Sigmoid colon (tissue), 7 donors: ENCODE measurements around the gene GAA. TPM values are rescaled to one million over a fixed set of nuclear protein-coding genes. Genes with fewer than 3 reads are reported as not detected.
"Not testable (repeated sequence)": the region's sequence is repeated elsewhere in the genome, so short reads cannot be mapped to it uniquely, and the experiment has no call there.

ENCODE experiments used
- DNase-seq: peaks from one replicate; pipeline ENCODE4 v3.0.0-alpha.2; 2019
- H3K27ac ChIP-seq, 4 donors: fragments of 200-600 bp; sonication (generic); one replicate each; pipeline ENCODE4 v1.5.1; 2016 to 2019; ENCODE audit warnings: mild to moderate bottlenecking in 1 of 4
- H3K27me3 ChIP-seq, 3 donors: fragments of 200-600 bp; sonication (generic); one replicate each; pipeline ENCODE4 v1.5.1; 2019; ENCODE audit warnings: mild to moderate bottlenecking in 1 of 3
- H3K36me3 ChIP-seq, 4 donors: fragments of 200-600 bp; sonication (generic); one replicate each; pipeline ENCODE4 v1.5.1; 2016 to 2019
- H3K4me1 ChIP-seq, 4 donors: fragments of 200-600 bp; sonication (generic); one replicate each; pipeline ENCODE4 v1.5.1; 2017 to 2019
- H3K4me3 ChIP-seq, 4 donors: fragments of 200-600 bp; sonication (generic); one replicate each; pipeline ENCODE4 v1.5.1; 2017 to 2019; ENCODE audit warnings: mild to moderate bottlenecking in 2 of 4, moderate library complexity in 1 of 4
- H3K9me3 ChIP-seq, 4 donors: fragments of 200-600 bp in 3 of 4; sonication (generic) in 3 of 4; one replicate each; pipeline versions ENCODE4 v1.5.1 to v1.6.1; 2013 to 2019
- CTCF ChIP-seq, 4 experiments: fragments of 450-650 bp in 3 of 4; fragments of 200-600 bp in 1 of 4; IDR thresholded peaks; one replicate each; pipeline ENCODE4 v1.5.1; 2016 to 2019; ENCODE audit warnings: antibody characterized with exemption in 4 of 4, mild to moderate bottlenecking in 3 of 4, moderate library complexity in 2 of 4
- EP300 ChIP-seq, 4 donors: sonication (generic); formaldehyde crosslinking; IDR thresholded peaks; one replicate each; pipeline ENCODE4 v1.6.1; 2017; ENCODE audit warnings: antibody characterized with exemption in 4 of 4
- POLR2A ChIP-seq, 2 donors: fragments of 450-650 bp; IDR thresholded peaks; one replicate each; pipeline ENCODE4 v1.6.1; 2016; ENCODE audit warnings: antibody characterized with exemption in 2 of 2, mild to moderate bottlenecking in 2 of 2, moderate library complexity in 2 of 2
- POLR2AphosphoS5 ChIP-seq, 4 donors: sonication (generic); formaldehyde crosslinking; IDR thresholded peaks; one replicate each; pipeline ENCODE4 v1.6.1; 2017; ENCODE audit warnings: antibody characterized with exemption in 4 of 4
- whole genome bisulfite sequencing, 2 donors: extraction: QIAGEN DNeasy Blood & Tissue Kit; methylation state at CpG; one replicate each; pipeline ENCODE4 v1.1.7; 2013; 5-methylcytosine and 5-hydroxymethylcytosine counted together
- intact Hi-C: fragments of 100-400 bp; cut with DNase I; formaldehyde crosslinking; loops from one replicate; pipeline ENCODE4 v1.15.1; 2023
- polyA plus RNA-seq, 3 donors: library from polyadenylated mRNA; stranded (reverse); fragments of 200-250 nt; gene quantifications; one replicate each; pipeline ENCODE4 v1.2.3, GENCODE V29; 2013
- total RNA-seq, 4 donors: library from RNA; depleted of rRNA; stranded (reverse); fragments of >200 nt; gene quantifications; one replicate each; pipeline ENCODE4 v1.1.0, GENCODE V29; 2016
- donor health status: healthy with polysubstance abuse.
- donor health status: Bipolar disorder and iron deficiency.
- donor health status: healthy.

The GAA gene
- total and polyA plus RNA-seq, 7 donors, result 13.8 to 74.2 (median 38.5) TPM

GRCh38 chr17:80152081-80152702 is 50.8 kb downstream of the GAA start:
- H3K4me1 ChIP-seq, result peaks cover 0 to 17% (median 9%) of the 10 kb centered on the region in 4 donors
- no peak overlapping the region for H3K27ac ChIP-seq
- no peaks in the 10 kb centered on the region for H3K27me3 ChIP-seq
- intact Hi-C loops, result no loop called here
- no peak for TF ChIP-seq POLR2AphosphoS5 (IDR thresholded peaks at IDR 0.05)
- no peak for TF ChIP-seq EP300 (IDR thresholded peaks at IDR 0.05)
- no peak for TF ChIP-seq CTCF (IDR thresholded peaks at IDR 0.05)
- TF ChIP-seq POLR2A (IDR thresholded peaks at IDR 0.05), result no peak
- no peak overlapping the region for H3K4me3 ChIP-seq
- DNase-seq, result peak; percentile 19
- no peaks in the 10 kb centered on the region for H3K36me3 ChIP-seq
- WGBS, 2 donors, result 73% methylated on average over 11 of the region's 11 CpGs
- H3K9me3 ChIP-seq, result no peaks in the 10 kb centered on the region

- H3K27ac ChIP-seq, result no peak overlapping the region
Measured at GRCh38 chr17:80153004-80153403, 51.6 kb downstream of the GAA start.

GRCh38 chr17:80154166-80154565 is 52.8 kb downstream of the GAA start:
- Histone ChIP-seq H3K4me1 (peaks cover 0 to 8% (median under 1%) of the 10 kb centered on the region in 4 donors), H3K36me3 (no peaks in the 10 kb centered on the region), H3K27ac (no peak overlapping the region), H3K4me3 (no peak overlapping the region), H3K27me3 (no peaks in the 10 kb centered on the region), H3K9me3 (no peaks in the 10 kb centered on the region)
- no peak for TF ChIP-seq POLR2AphosphoS5 (IDR thresholded peaks at IDR 0.05)
- TF ChIP-seq POLR2A (IDR thresholded peaks at IDR 0.05), result no peak
- no peak for TF ChIP-seq CTCF (IDR thresholded peaks at IDR 0.05)
- TF ChIP-seq EP300 (IDR thresholded peaks at IDR 0.05), result no peak
- 81 to 88% methylated on average over 5 of the region's 5 CpGs for WGBS, 2 donors
- intact Hi-C loops, result no loop called here
- DNase-seq, result no peak

More at GRCh38 chr17:80153004-80153403, 51.6 kb downstream of the GAA start:
- Histone ChIP-seq H3K4me1 (peaks cover 0 to 15% (median 6%) of the 10 kb centered on the region in 4 donors), H3K4me3 (no peak overlapping the region), H3K9me3 (no peaks in the 10 kb centered on the region), H3K27me3 (no peaks in the 10 kb centered on the region), H3K36me3 (no peaks in the 10 kb centered on the region)
- TF ChIP-seq POLR2A (IDR thresholded peaks at IDR 0.05), result no peak
- TF ChIP-seq EP300 (IDR thresholded peaks at IDR 0.05), result no peak
- TF ChIP-seq POLR2AphosphoS5 (IDR thresholded peaks at IDR 0.05), result no peak
- no peak for TF ChIP-seq CTCF (IDR thresholded peaks at IDR 0.05)
- 79 to 91% methylated on average over 3 of the region's 3 CpGs for WGBS, 2 donors
- intact Hi-C loops, result no loop called here
- no peak for DNase-seq

GRCh38 chr17:80155600-80155999 is 54.2 kb downstream of the GAA start:
- H3K36me3 ChIP-seq, H3K4me3 ChIP-seq, H3K27ac ChIP-seq, intact Hi-C loops, DNase-seq, H3K27me3 ChIP-seq, H3K9me3 ChIP-seq, H3K4me1 ChIP-seq: not testable (repeated sequence)
- 25 to 44% methylated on average over 2 of the region's 2 CpGs for WGBS, 2 donors

- 64 to 81% methylated on average over 2 of the region's 2 CpGs for WGBS, 2 donors
- no peaks in the 10 kb centered on the region for H3K9me3 ChIP-seq
- peaks cover 0 to 5% (median 0%) of the 10 kb centered on the region in 3 donors for H3K27me3 ChIP-seq
- intact Hi-C loops, result no loop called here
- H3K4me1 ChIP-seq, result no peaks in the 10 kb centered on the region
- no peak overlapping the region for H3K4me3 ChIP-seq
- H3K36me3 ChIP-seq, result no peaks in the 10 kb centered on the region
- no peak overlapping the region for H3K27ac ChIP-seq
- DNase-seq, result no peak
- TF ChIP-seq CTCF (IDR thresholded peaks at IDR 0.05) (no peak), EP300 (IDR thresholded peaks at IDR 0.05) (no peak), POLR2AphosphoS5 (IDR thresholded peaks at IDR 0.05) (no peak), POLR2A (IDR thresholded peaks at IDR 0.05) (no peak)
Measured at GRCh38 chr17:80158846-80159245, 57.5 kb downstream of the GAA start.
